ENCODE data around the gene MYO7A.

MYO7A gene

GRCh38 chr11:77120571-77120970 is 7.5 kb upstream of the MYO7A start:
- no peaks in the 10 kb centered on the region for H4K20me1 ChIP-seq (ENCODE audit: insufficient read depth, low read length)
- no peaks in the 10 kb centered on the region for H3K27me3 ChIP-seq (ENCODE audit: insufficient read depth, low read length)
- H3K9me3 ChIP-seq (ENCODE audit: low read length): no peaks in the 10 kb centered on the region
- H3K9ac ChIP-seq (ENCODE audit: low read length): no peak overlapping the region
- H3K4me1 ChIP-seq (ENCODE audit: insufficient read depth, low read length, severe bottlenecking): no peaks in the 10 kb centered on the region
- no peak overlapping the region for H3K4me2 ChIP-seq (ENCODE audit: low read length)
- H3K36me3 ChIP-seq (ENCODE audit: insufficient read depth, low read length): no peaks in the 10 kb centered on the region
- TF ChIP-seq EZH2 (IDR thresholded peaks at IDR 0.05; ENCODE audit: borderline replicate concordance, low read length) (no peak), CTCF (IDR thresholded peaks at IDR 0.05; ENCODE audit: low read length) (no peak)
- no peaks in the 10 kb centered on the region for H3K79me2 ChIP-seq (ENCODE audit: insufficient read depth, low read length)
- H2AFZ ChIP-seq (ENCODE audit: low read length): no peak overlapping the region
- H3K27ac ChIP-seq (ENCODE audit: low read depth, low read length, poor library complexity, severe bottlenecking): no peak overlapping the region
- H3K4me3 ChIP-seq (ENCODE audit: low read depth, low read length, poor library complexity, severe bottlenecking): no peak overlapping the region
- no peaks in the 10 kb centered on the region for H3K9me2 ChIP-seq (ENCODE audit: low read depth, low read length)
- H3F3A ChIP-seq (ENCODE audit: insufficient read depth, low read length): no peaks in the 10 kb centered on the region

- Histone ChIP-seq H3K79me2 (ENCODE audit: insufficient read depth, low read length) (no peaks in the 10 kb centered on the region), H3K9me2 (ENCODE audit: low read depth, low read length) (no peaks in the 10 kb centered on the region)
- TF ChIP-seq CTCF (IDR thresholded peaks at IDR 0.05; ENCODE audit: low read length) (no peak), EZH2 (IDR thresholded peaks at IDR 0.05; ENCODE audit: borderline replicate concordance, low read length) (no peak)
Measured at GRCh38 chr11:77121096-77121640, 6.9 kb upstream of the MYO7A start.

GRCh38 chr11:77121876-77122575 is 6.0 kb upstream of the MYO7A start:
- H3K27ac ChIP-seq (ENCODE audit: low read depth, low read length, poor library complexity, severe bottlenecking): no peak overlapping the region
- no peaks in the 10 kb centered on the region for H3K79me2 ChIP-seq (ENCODE audit: insufficient read depth, low read length)
- no peaks in the 10 kb centered on the region for H3K9me3 ChIP-seq (ENCODE audit: low read length)
- H3K4me2 ChIP-seq (ENCODE audit: low read length): no peak overlapping the region
- H3K9ac ChIP-seq (ENCODE audit: low read length): no peak overlapping the region
- H2AFZ ChIP-seq (ENCODE audit: low read length): no peak overlapping the region
- no peak for TF ChIP-seq CTCF (IDR thresholded peaks at IDR 0.05; ENCODE audit: low read length)
- no peak for TF ChIP-seq EZH2 (IDR thresholded peaks at IDR 0.05; ENCODE audit: borderline replicate concordance, low read length)
- no peaks in the 10 kb centered on the region for H3K9me2 ChIP-seq (ENCODE audit: low read depth, low read length)
- no peaks in the 10 kb centered on the region for H3K4me1 ChIP-seq (ENCODE audit: insufficient read depth, low read length, severe bottlenecking)
- no peak overlapping the region for H3K4me3 ChIP-seq (ENCODE audit: low read depth, low read length, poor library complexity, severe bottlenecking)
- H3F3A ChIP-seq (ENCODE audit: insufficient read depth, low read length): no peaks in the 10 kb centered on the region
- H3K27me3 ChIP-seq (ENCODE audit: insufficient read depth, low read length): 0 out of 2 replicates have a peak, but pooled peaks cover 4% of the 10 kb centered on the region
- no peaks in the 10 kb centered on the region for H4K20me1 ChIP-seq (ENCODE audit: insufficient read depth, low read length)
- H3K36me3 ChIP-seq (ENCODE audit: insufficient read depth, low read length): no peaks in the 10 kb centered on the region

More at GRCh38 chr11:77121096-77121640, 6.9 kb upstream of the MYO7A start:
- Histone ChIP-seq H3K36me3 (ENCODE audit: insufficient read depth, low read length) (no peaks in the 10 kb centered on the region), H2AFZ (ENCODE audit: low read length) (no peak overlapping the region), H3K27me3 (ENCODE audit: insufficient read depth, low read length) (0 out of 2 replicates have a peak, but pooled peaks cover 4% of the 10 kb centered on the region), H3F3A (ENCODE audit: insufficient read depth, low read length) (no peaks in the 10 kb centered on the region), H3K4me1 (ENCODE audit: insufficient read depth, low read length, severe bottlenecking) (no peaks in the 10 kb centered on the region), H3K27ac (ENCODE audit: low read depth, low read length, poor library complexity, severe bottlenecking) (no peak overlapping the region), H3K4me2 (ENCODE audit: low read length) (no peak overlapping the region), H3K9me3 (ENCODE audit: low read length) (no peaks in the 10 kb centered on the region), H4K20me1 (ENCODE audit: insufficient read depth, low read length) (no peaks in the 10 kb centered on the region), H3K9ac (ENCODE audit: low read length) (no peak overlapping the region), H3K4me3 (ENCODE audit: low read depth, low read length, poor library complexity, severe bottlenecking) (no peak overlapping the region)

All from OCI-LY1 (cell line).